Body of pancreas (tissue), 4 donors: Measurements from ENCODE around the gene UTP14A. TPM values are rescaled to one million over a fixed set of nuclear protein-coding genes. Genes with fewer than 3 reads are reported as not detected.

Experiments
- ATAC-seq: fragments of 150-250 bp; one replicate; pipeline ENCODE4 v1.9.1; 2016
- DNase-seq, 4 donors: peaks; one replicate each; pipeline ENCODE4 v3.0.0-alpha.2; 2019
- H3K27ac ChIP-seq, 4 donors: fragments of 200-600 bp; sonication (generic); 1 replicate in 3 of 4; 2 replicates in 1 of 4; pipeline versions ENCODE4 v1.5.1 to v1.6.1; 2016 to 2019; ENCODE audit warnings: mild to moderate bottlenecking in 1 of 4, mixed read lengths in 1 of 4, moderate library complexity in 1 of 4
- H3K27me3 ChIP-seq, 2 donors: fragments of 200-600 bp; sonication (generic); one replicate each; pipeline ENCODE4 v1.6.0; 2016; ENCODE audit warnings: mild to moderate bottlenecking in 1 of 2
- H3K36me3 ChIP-seq, 2 donors: fragments of 200-600 bp; sonication (generic); replicated peaks in 1 of 2; 2 replicates each; pipeline ENCODE4 v1.5.1; 2016; ENCODE audit warnings: low read depth in 2 of 2; ENCODE audit not compliant: insufficient read depth in 1 of 2
- H3K4me1 ChIP-seq: fragments of 200-600 bp; sonication (generic); one replicate; pipeline ENCODE4 v1.6.0; 2016
- H3K4me3 ChIP-seq, 2 donors: fragments of 200-600 bp; sonication (generic); 1 replicate in 1 of 2; 2 replicates in 1 of 2; pipeline ENCODE4 v1.5.1; 2016 to 2019
- H3K9me3 ChIP-seq, 3 donors: fragments of 200-600 bp; sonication (generic); 1 replicate in 2 of 3; 2 replicates in 1 of 3; pipeline ENCODE4 v1.5.1; 2016
- POLR2A ChIP-seq, 3 donors: fragments of 450-650 bp; IDR thresholded peaks; one replicate each; pipeline ENCODE4 v1.6.1; 2016; ENCODE audit warnings: antibody characterized with exemption in 3 of 3, mild to moderate bottlenecking in 2 of 3
- WGBS, 2 donors: methylation state at CpG; one replicate each; pipeline ENCODE4 v1.1.5; 2017; 5-methylcytosine and 5-hydroxymethylcytosine counted together
- intact Hi-C: fragments of 100-400 bp; cut with DNase I; formaldehyde crosslinking; loops from one replicate; pipeline ENCODE4 v1.15.1; 2023
- total RNA-seq, 2 donors: library from RNA; depleted of rRNA; stranded (reverse); fragments of >200 nt; gene quantifications; one replicate each; pipeline ENCODE4 v1.1.0, GENCODE V29; 2016
- TF ChIP-seq, protein P1 (sequence below), 7 experiments: fragments of 450-650 bp in 4 of 7; fragments of 200-600 bp in 3 of 7; sonication (generic) in 3 of 7; IDR thresholded peaks; one replicate each; pipeline ENCODE4 v1.5.1; 2016 to 2019; ENCODE audit warnings: antibody characterized with exemption in 7 of 7

The UTP14A gene
- total RNA-seq, 2 donors from 2014 or later: 10.9 to 13.8 TPM

- intact Hi-C loops: no loop called here
- DNase-seq: peak; percentile 76 to 83 (median 79)
- ATAC-seq: peak; percentile 88
- WGBS, 2 donors: 16 to 67% methylated on average over 1 to 21 of the region's 26 CpGs
- no peaks in the 10 kb centered on the region for H3K36me3 ChIP-seq
- H3K27me3 ChIP-seq: no peaks in the 10 kb centered on the region
- H3K27ac ChIP-seq: peak overlapping the region in 3 of 4 donors; percentile 58 to 66 (median 59)
- H3K9me3 ChIP-seq: no peaks in the 10 kb centered on the region
- peak in 2 of 3 donors; percentile 55 to 66 for TF ChIP-seq POLR2A (IDR thresholded peaks at IDR 0.05)
- TF ChIP-seq, protein P1, sequence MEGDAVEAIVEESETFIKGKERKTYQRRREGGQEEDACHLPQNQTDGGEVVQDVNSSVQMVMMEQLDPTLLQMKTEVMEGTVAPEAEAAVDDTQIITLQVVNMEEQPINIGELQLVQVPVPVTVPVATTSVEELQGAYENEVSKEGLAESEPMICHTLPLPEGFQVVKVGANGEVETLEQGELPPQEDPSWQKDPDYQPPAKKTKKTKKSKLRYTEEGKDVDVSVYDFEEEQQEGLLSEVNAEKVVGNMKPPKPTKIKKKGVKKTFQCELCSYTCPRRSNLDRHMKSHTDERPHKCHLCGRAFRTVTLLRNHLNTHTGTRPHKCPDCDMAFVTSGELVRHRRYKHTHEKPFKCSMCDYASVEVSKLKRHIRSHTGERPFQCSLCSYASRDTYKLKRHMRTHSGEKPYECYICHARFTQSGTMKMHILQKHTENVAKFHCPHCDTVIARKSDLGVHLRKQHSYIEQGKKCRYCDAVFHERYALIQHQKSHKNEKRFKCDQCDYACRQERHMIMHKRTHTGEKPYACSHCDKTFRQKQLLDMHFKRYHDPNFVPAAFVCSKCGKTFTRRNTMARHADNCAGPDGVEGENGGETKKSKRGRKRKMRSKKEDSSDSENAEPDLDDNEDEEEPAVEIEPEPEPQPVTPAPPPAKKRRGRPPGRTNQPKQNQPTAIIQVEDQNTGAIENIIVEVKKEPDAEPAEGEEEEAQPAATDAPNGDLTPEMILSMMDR (IDR thresholded peaks at IDR 0.05): no peak
- H3K4me1 ChIP-seq: peaks cover 14% of the 10 kb centered on the region
- H3K4me3 ChIP-seq: no peak overlapping the region
Measured at GRCh38 chrX:129961180-129962083, 55.5 kb downstream of the UTP14A start.

DNA sequence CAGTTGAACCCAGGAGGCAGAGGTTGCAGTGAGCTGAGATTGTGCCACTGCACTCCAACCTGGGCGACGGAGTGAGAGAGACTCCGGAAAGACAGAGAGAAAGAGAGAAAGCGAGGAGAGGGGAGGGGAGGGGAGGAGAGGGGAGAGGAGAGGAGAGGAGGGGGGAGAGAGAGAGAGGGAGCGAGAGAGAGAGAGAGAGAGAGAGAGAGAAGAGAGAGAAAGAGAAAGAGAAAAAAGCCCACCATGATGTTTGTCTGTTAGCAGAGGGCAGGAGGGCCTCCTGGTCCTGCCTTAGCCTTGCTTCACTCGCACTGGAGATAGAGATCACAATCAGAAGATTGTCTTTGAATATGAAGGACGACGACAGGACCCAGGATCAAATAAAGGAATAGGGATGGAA, 57.8 kb downstream of the UTP14A start:
- no peak for ATAC-seq
- peaks cover 8% of the 10 kb centered on the region for H3K4me1 ChIP-seq
- 73 to 86% methylated on average over 3 to 6 of the region's 8 CpGs for WGBS, 2 donors
- no peaks in the 10 kb centered on the region for H3K27me3 ChIP-seq
- H3K36me3 ChIP-seq: no peaks in the 10 kb centered on the region
- no peak for DNase-seq
- H3K4me3 ChIP-seq: no peak overlapping the region
- H3K27ac ChIP-seq: no peak overlapping the region
- intact Hi-C loops: no loop called here
- H3K9me3 ChIP-seq: no peaks in the 10 kb centered on the region
- TF ChIP-seq POLR2A (IDR thresholded peaks at IDR 0.05): no peak
- TF ChIP-seq, protein P1 (IDR thresholded peaks at IDR 0.05): no peak

DNA sequence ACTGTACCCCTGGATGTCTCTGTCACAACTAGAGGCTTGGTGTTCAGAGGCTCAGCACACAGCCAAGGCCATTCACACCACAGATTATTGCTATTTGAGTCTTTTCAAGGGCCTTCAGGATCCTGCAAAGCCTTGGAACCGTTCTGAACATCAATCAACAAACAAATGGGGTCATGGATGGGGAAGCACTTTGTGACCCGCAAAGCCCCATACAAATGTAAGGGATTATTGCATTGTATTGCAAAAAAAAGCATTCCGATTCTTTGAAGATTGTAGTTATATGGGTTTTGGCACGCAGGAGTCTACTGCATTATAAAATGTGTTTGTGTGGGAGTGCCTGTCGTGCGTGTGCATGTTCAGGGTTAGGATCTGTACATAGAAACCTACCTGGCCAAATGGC, 59.2 kb downstream of the UTP14A start:
- no peak for DNase-seq
- intact Hi-C loops: no loop called here
- no peak for TF ChIP-seq POLR2A (IDR thresholded peaks at IDR 0.05)
- TF ChIP-seq, protein P1 (IDR thresholded peaks at IDR 0.05): no peak
- Histone ChIP-seq H3K27me3 (no peaks in the 10 kb centered on the region), H3K4me3 (no peak overlapping the region), H3K27ac (no peak overlapping the region), H3K9me3 (no peaks in the 10 kb centered on the region), H3K36me3 (no peaks in the 10 kb centered on the region), H3K4me1 (peaks cover 8% of the 10 kb centered on the region)
- no peak for ATAC-seq
- WGBS, 2 donors: 80 to 85% methylated on average over 5 to 6 of the region's 6 CpGs

DNA sequence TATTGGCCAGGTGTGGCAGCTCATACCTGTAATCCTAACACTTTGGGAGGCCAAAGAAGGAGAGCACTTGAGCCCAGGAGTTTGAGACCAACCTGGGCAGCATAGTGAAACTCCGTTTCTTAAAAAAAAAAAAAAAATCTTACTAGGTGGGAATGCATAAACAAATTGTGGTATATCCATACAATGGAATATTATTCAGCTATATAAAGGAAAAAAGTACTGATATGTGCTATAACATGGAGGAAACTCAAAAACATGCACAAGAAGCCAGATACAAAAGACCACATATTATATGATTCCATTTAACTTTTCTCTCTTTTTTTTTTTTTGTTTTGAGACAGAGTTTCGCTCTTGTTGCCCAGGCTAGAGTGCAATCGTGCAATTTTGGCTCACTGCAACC, 63.0 kb downstream of the UTP14A start:
- ATAC-seq (no peak), DNase-seq (no peak)
- Histone ChIP-seq H3K27ac (no peak overlapping the region), H3K4me1 (no peaks in the 10 kb centered on the region), H3K9me3 (no peaks in the 10 kb centered on the region), H3K4me3 (no peak overlapping the region), H3K27me3 (no peaks in the 10 kb centered on the region), H3K36me3 (no peaks in the 10 kb centered on the region)
- 89% methylated on average over 3 of the region's 3 CpGs for WGBS, 2 donors
- intact Hi-C loops: no loop called here
- TF ChIP-seq, protein P1 (IDR thresholded peaks at IDR 0.05): no peak
- no peak for TF ChIP-seq POLR2A (IDR thresholded peaks at IDR 0.05)
